Psoas muscle (tissue), 8 donors: ENCODE data around the gene MFAP5. TPM values are rescaled to one million over a fixed set of nuclear protein-coding genes. Genes with fewer than 3 reads are reported as not detected.
A peak's percentile ranks its signal among the peaks of the same experiment; 100 is the strongest.

Source experiments
- ATAC-seq, 4 donors: fragments of 200-7000 bp; cut with Tn5 transposase; one replicate each; pipeline ENCODE4 v1.9.1; 2020; ENCODE audit warnings: moderate library complexity in 3 of 4, mild to moderate bottlenecking in 2 of 4
- DNase-seq, 2 donors: peaks; one replicate each; pipeline ENCODE4 v3.0.0-alpha.2; 2020
- H3K27ac ChIP-seq: fragments of 200-600 bp; one replicate; pipeline ENCODE4 v1.8.0; 2022
- H3K27me3 ChIP-seq, 3 donors: fragments of 200-600 bp in 1 of 3; one replicate each; pipeline versions ENCODE4 v1.6.1 to v1.8.0; 2013 to 2022; ENCODE audit warnings: low read length in 2 of 3, mild to moderate bottlenecking in 2 of 3, moderate library complexity in 1 of 3; ENCODE audit not compliant: insufficient read depth in 3 of 3
- H3K36me3 ChIP-seq, 2 donors: fragments of 200-600 bp in 1 of 2; one replicate each; pipeline versions ENCODE4 v1.6.1 to v1.8.0; 2013 to 2022; ENCODE audit warnings: low read depth in 1 of 2, mild to moderate bottlenecking in 1 of 2, moderate library complexity in 1 of 2; ENCODE audit not compliant: insufficient read depth in 1 of 2
- H3K4me1 ChIP-seq: fragments of 200-600 bp; one replicate; pipeline ENCODE4 v1.8.0; 2022
- H3K4me3 ChIP-seq: fragments of 200-600 bp; one replicate; pipeline ENCODE4 v1.8.0; 2022; ENCODE audit warnings: mild to moderate bottlenecking
- H3K9me3 ChIP-seq: fragments of 200-600 bp; one replicate; pipeline ENCODE4 v1.8.0; 2022
- CTCF ChIP-seq: fragments of 200-600 bp; IDR thresholded peaks from one replicate; pipeline ENCODE4 v1.8.0; 2022; ENCODE audit warnings: antibody characterized with exemption
- WGBS, 3 donors: extraction: QIAGEN DNeasy Blood & Tissue Kit; methylation state at CpG; one replicate each; pipeline versions ENCODE4 v1.1.6 to v1.1.7; 2013; 5-methylcytosine and 5-hydroxymethylcytosine counted together
- intact Hi-C, 2 donors: fragments of 100-400 bp; cut with DNase I; formaldehyde crosslinking; loops; one replicate each; pipeline versions ENCODE4 v1.11.0 to v1.14.2; 2022
- polyA plus RNA-seq, 3 donors: library from polyadenylated mRNA; stranded (reverse); fragments of 200-250 nt; gene quantifications; one replicate each; pipeline ENCODE4 v1.2.3, GENCODE V29; 2013
- total RNA-seq, 4 donors: library from RNA; stranded (reverse); fragmentation: NEBNext Ultra II Directional in 2 of 4; extraction: Animal tissue kit (Norgen Biotek cat#: 25700) in 2 of 4; gene quantifications; one replicate each; pipeline versions ENCODE4 v1.2.1 to v1.2.4, GENCODE V29; 2021 to 2023
- donor health status: healthy with polysubstance abuse.
- donor health status: DM: no; HTN: no; CAD: no; lungs with moderate emphysema.
- donor health status: Bipolar disorder and iron deficiency.
- donor health status: healthy.
- donor health status: DM: yes; HTN: yes; CAD: no.
- donor health status: DM: no; HTN: no; CAD: no.
- donor health status: DM: no; HTN: no; CAD: no.
- donor health status: DM: yes; HTN: yes; CAD: no.

MFAP5 gene
- total and polyA plus RNA-seq, 7 donors: 3.4 to 27.9 (median 20.9) TPM

DNA sequence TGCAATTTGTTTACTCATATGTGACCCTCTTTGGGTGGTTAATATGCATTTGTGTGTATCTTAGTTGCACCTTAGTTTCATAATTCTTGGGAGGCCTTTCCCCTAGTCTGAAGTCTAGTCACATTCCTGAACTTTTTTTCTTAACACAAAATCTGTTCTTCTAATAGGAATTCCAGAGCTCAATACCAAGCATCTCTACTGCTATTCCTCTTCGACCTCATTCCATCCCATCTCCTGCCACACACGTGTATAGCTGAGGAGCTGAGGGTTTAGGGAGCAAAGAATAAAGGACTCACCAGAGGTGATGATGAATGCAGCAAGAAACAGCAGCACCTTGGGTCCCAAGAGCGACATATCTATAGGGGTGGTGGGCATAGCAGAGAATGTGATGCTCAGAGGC, 875 bp downstream of the MFAP5 start:
- Histone ChIP-seq H3K9me3 (no peaks in the 10 kb centered on the region), H3K27me3 (peaks cover 0 to 3% (median 0%) of the 10 kb centered on the region in 3 donors), H3K4me1 (no peaks in the 10 kb centered on the region), H3K27ac (no peak overlapping the region), H3K36me3 (no peaks in the 10 kb centered on the region), H3K4me3 (no peak overlapping the region)
- DNase-seq (no peak), ATAC-seq (no peak)
- TF ChIP-seq CTCF: no peak
- intact Hi-C loops: no loop called here
- WGBS, 3 donors: 78 to 80% (median 79%) methylated on average over 3 of the region's 3 CpGs

- ATAC-seq (no peak), DNase-seq (no peak)
- intact Hi-C loops: no loop called here
Observed at GRCh38 chr12:8661016-8661415, 1.6 kb downstream of the MFAP5 start.

GRCh38 chr12:8658346-8658745, 4.3 kb downstream of the MFAP5 start:
- Histone ChIP-seq H3K4me1 (no peaks in the 10 kb centered on the region), H3K9me3 (no peaks in the 10 kb centered on the region), H3K27me3 (peaks cover 0 to 7% (median under 1%) of the 10 kb centered on the region in 3 donors), H3K4me3 (no peak overlapping the region), H3K36me3 (no peaks in the 10 kb centered on the region), H3K27ac (no peak overlapping the region)
- 23 to 38% (median 28%) methylated on average over 1 of the region's 1 CpG for WGBS, 3 donors
- intact Hi-C loops: no loop called here
- DNase-seq (no peak), ATAC-seq (peak in 1 of 4 donors; percentile 62)
- no peak for TF ChIP-seq CTCF

More at GRCh38 chr12:8661016-8661415, 1.6 kb downstream of the MFAP5 start:
- no peak for TF ChIP-seq CTCF
- Histone ChIP-seq H3K9me3 (no peaks in the 10 kb centered on the region), H3K27me3 (peaks cover 0 to 3% (median 0%) of the 10 kb centered on the region in 3 donors), H3K27ac (no peak overlapping the region), H3K4me3 (no peak overlapping the region), H3K36me3 (no peaks in the 10 kb centered on the region), H3K4me1 (no peaks in the 10 kb centered on the region)
- 65 to 69% (median 69%) methylated on average over 3 of the region's 3 CpGs for WGBS, 3 donors

GRCh38 chr12:8655421-8655820, 7.2 kb downstream of the MFAP5 start:
- Histone ChIP-seq H3K4me3 (no peak overlapping the region), H3K36me3 (no peaks in the 10 kb centered on the region), H3K27me3 (peaks cover 0 to 4% (median 3%) of the 10 kb centered on the region in 3 donors), H3K9me3 (no peaks in the 10 kb centered on the region), H3K4me1 (no peaks in the 10 kb centered on the region), H3K27ac (no peak overlapping the region)
- 73 to 76% (median 75%) methylated on average over 6 of the region's 6 CpGs for WGBS, 3 donors
- no peak for ATAC-seq
- TF ChIP-seq CTCF: no peak
- no peak for DNase-seq
- intact Hi-C loops: no loop called here

DNA sequence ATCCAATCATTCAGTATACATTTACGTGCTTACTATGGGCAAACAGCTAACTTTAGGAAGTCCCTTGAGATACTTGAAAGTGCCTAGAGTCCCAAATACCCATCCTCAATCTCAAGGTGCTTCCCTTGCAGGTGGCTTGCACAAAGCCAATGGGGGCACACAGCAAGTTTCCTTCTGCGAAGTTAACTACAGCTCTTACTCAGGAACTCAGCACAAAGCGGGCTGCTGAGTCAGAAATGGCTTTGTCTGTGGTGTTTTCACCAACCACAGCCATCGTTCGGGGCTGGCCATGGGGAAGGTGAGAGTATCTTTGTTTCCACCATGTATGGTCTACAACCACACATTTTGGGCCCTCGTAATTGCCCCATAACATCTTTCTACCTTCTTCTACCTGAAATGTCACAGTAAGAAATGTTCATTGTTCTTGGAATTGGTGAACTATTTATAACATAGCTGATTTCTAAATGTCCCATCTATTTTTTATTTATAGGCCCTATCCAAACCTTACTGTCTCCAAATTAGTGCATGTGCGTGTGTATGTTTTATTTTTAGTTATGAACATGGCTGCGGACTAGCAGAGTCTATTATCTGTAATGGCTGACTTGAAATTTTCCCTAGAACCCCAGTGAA, 13.9 kb downstream of the MFAP5 start:
- ATAC-seq (no peak), DNase-seq (no peak)
- H3K27ac ChIP-seq: no peak overlapping the region
- TF ChIP-seq CTCF: no peak
- H3K4me1 ChIP-seq: no peaks in the 10 kb centered on the region
- peaks cover 0 to 3% (median 0%) of the 10 kb centered on the region in 3 donors for H3K27me3 ChIP-seq
- WGBS, 3 donors: 85 to 90% (median 89%) methylated on average over 8 of the region's 8 CpGs
- no peak overlapping the region for H3K4me3 ChIP-seq
- H3K9me3 ChIP-seq: no peaks in the 10 kb centered on the region
- intact Hi-C loops: no loop called here
- no peaks in the 10 kb centered on the region for H3K36me3 ChIP-seq
